ENCODE results near the gene ZBTB44.
"Not testable (repeated sequence)": the region's sequence is repeated elsewhere in the genome, so short reads cannot be mapped to it uniquely, and the experiment has no call there.

ZBTB44 gene

DNA sequence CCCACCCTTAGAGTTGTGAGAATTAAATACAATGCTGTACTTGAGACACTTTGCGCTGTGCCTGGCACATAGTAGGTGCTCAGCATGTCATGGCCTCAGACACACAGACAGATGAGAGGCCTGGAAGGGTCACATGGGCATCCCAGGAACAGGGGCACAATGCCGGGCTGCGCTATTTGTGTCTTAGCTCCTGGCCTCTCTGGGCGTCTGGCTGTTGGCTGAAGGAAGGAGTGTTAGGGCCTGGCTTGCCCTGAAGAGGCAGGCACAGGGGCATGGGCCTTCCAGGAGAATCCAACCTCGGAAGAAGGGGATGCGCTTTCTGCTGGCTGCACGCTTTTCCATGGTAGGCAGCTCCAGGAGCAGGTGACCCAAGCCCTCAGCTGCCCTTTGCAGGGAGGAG, 113.7 kb downstream of the ZBTB44 start:
- H3K4me1 ChIP-seq (ENCODE audit: control insufficient read depth, insufficient read depth, low read length), result no peaks in the 10 kb centered on the region
- no peaks in the 10 kb centered on the region for H3K9me3 ChIP-seq (ENCODE audit: control insufficient read depth, insufficient read depth, low read length)
- H3K4me3 ChIP-seq (ENCODE audit: low read depth, low read length), result no peak overlapping the region
- peaks cover 13% of the 10 kb centered on the region for H3K36me3 ChIP-seq (ENCODE audit: control insufficient read depth, insufficient read depth, low read length)
- no peak overlapping the region for H3K9ac ChIP-seq (ENCODE audit: low read depth, low read length)
- H3K27me3 ChIP-seq (ENCODE audit: control insufficient read depth, insufficient read depth, low read length), result no peaks in the 10 kb centered on the region

- Histone ChIP-seq H3K9me3 (ENCODE audit: control insufficient read depth, insufficient read depth, low read length) (no peaks in the 10 kb centered on the region), H3K36me3 (ENCODE audit: control insufficient read depth, insufficient read depth, low read length) (peaks cover 13% of the 10 kb centered on the region), H3K27me3 (ENCODE audit: control insufficient read depth, insufficient read depth, low read length) (no peaks in the 10 kb centered on the region), H3K4me3 (ENCODE audit: low read depth, low read length) (no peak overlapping the region), H3K9ac (ENCODE audit: low read depth, low read length) (no peak overlapping the region), H3K4me1 (ENCODE audit: control insufficient read depth, insufficient read depth, low read length) (no peaks in the 10 kb centered on the region)
Measured at GRCh38 chr11:130199792-130200191, 114.9 kb downstream of the ZBTB44 start.

- Histone ChIP-seq H3K9ac (ENCODE audit: low read depth, low read length) (no peak overlapping the region), H3K27me3 (ENCODE audit: control insufficient read depth, insufficient read depth, low read length) (no peaks in the 10 kb centered on the region), H3K4me3 (ENCODE audit: low read depth, low read length) (no peak overlapping the region), H3K36me3 (ENCODE audit: control insufficient read depth, insufficient read depth, low read length) (peaks cover 11% of the 10 kb centered on the region), H3K9me3 (ENCODE audit: control insufficient read depth, insufficient read depth, low read length) (no peaks in the 10 kb centered on the region), H3K4me1 (ENCODE audit: control insufficient read depth, insufficient read depth, low read length) (no peaks in the 10 kb centered on the region)
Measured at GRCh38 chr11:130198964-130199363, 115.8 kb downstream of the ZBTB44 start.

DNA sequence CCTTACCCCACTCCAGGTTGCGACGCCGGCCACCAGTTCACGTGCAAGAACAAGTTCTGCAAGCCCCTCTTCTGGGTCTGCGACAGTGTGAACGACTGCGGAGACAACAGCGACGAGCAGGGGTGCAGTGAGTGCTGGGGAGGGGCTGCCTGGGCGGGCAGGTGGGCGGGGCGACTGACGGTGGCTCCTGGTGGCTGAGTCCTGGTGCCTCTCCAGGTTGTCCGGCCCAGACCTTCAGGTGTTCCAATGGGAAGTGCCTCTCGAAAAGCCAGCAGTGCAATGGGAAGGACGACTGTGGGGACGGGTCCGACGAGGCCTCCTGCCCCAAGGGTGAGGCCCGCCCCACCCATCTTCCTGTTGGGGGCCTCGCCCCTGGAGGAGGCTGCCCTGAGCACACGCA, 116.4 kb downstream of the ZBTB44 start:
- Histone ChIP-seq H3K4me3 (ENCODE audit: low read depth, low read length) (no peak overlapping the region), H3K4me1 (ENCODE audit: control insufficient read depth, insufficient read depth, low read length) (no peaks in the 10 kb centered on the region), H3K27me3 (ENCODE audit: control insufficient read depth, insufficient read depth, low read length) (no peaks in the 10 kb centered on the region), H3K9ac (ENCODE audit: low read depth, low read length) (no peak overlapping the region), H3K9me3 (ENCODE audit: control insufficient read depth, insufficient read depth, low read length) (no peaks in the 10 kb centered on the region), H3K36me3 (ENCODE audit: control insufficient read depth, insufficient read depth, low read length) (peaks cover 9% of the 10 kb centered on the region)

DNA sequence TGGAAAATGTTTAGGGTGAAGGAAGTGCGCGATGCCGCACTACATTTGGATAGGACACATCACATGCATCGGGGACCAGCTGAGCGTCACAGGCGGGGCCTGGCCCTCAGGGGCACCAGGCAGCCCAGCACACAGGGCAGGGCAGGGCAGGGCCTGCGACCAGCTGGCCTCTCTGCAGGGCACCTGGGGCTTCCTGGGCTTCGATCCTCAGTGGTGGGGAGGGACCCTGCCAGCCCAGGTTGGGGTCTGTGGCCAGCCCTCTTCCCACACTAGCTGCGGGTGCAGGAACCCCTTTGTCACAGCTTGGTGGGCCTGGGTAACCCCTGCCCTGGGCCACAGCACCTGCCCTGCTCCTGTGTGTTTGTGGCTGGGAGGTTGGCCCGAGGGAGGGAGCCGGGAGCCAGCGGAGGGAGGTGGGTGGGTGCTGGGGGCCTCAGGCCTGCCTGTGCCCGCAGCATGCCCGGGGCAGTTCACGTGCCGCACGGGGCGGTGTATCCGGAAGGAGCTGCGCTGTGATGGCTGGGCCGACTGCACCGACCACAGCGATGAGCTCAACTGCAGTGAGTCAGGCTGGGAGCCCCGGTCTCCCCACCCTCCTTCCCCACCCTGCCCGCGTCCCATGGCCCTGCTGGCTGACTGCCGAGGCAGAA, 117.2 kb downstream of the ZBTB44 start:
- H3K36me3 ChIP-seq (ENCODE audit: control insufficient read depth, insufficient read depth, low read length), result peaks cover 9% of the 10 kb centered on the region
- no peaks in the 10 kb centered on the region for H3K4me1 ChIP-seq (ENCODE audit: control insufficient read depth, insufficient read depth, low read length)
- H3K27me3 ChIP-seq (ENCODE audit: control insufficient read depth, insufficient read depth, low read length), result no peaks in the 10 kb centered on the region
- no peak overlapping the region for H3K4me3 ChIP-seq (ENCODE audit: low read depth, low read length)
- no peak overlapping the region for H3K9ac ChIP-seq (ENCODE audit: low read depth, low read length)
- H3K9me3 ChIP-seq (ENCODE audit: control insufficient read depth, insufficient read depth, low read length), result no peaks in the 10 kb centered on the region

GRCh38 chr11:130194241-130195023, 120.3 kb downstream of the ZBTB44 start:
- peaks cover 5% of the 10 kb centered on the region for H3K36me3 ChIP-seq (ENCODE audit: control insufficient read depth, insufficient read depth, low read length)
- no peaks in the 10 kb centered on the region for H3K4me1 ChIP-seq (ENCODE audit: control insufficient read depth, insufficient read depth, low read length)
- no peak overlapping the region for H3K4me3 ChIP-seq (ENCODE audit: low read depth, low read length)
- no peaks in the 10 kb centered on the region for H3K9me3 ChIP-seq (ENCODE audit: control insufficient read depth, insufficient read depth, low read length)
- no peaks in the 10 kb centered on the region for H3K27me3 ChIP-seq (ENCODE audit: control insufficient read depth, insufficient read depth, low read length)
- no peak overlapping the region for H3K9ac ChIP-seq (ENCODE audit: low read depth, low read length)

DNA sequence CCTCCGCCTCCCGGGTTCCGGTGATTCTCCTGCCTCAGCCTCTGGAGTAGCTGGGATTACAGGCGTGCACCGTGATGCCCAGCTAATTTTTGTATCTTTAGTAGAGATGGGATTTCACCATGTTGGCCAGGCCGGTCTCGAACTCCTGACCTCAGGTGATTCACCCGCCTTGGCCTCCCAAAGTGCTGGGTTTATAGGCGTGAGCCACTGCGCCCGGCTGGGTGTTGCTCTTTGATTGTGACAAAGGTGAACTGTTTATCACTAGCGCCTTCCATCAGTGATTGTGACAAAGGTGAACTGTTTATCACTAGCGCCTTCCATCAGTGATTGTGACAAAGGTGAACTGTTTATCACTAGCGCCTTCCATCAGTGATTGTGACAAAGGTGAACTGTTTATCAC, 121.2 kb downstream of the ZBTB44 start:
- H3K4me1 ChIP-seq (ENCODE audit: control insufficient read depth, insufficient read depth, low read length); H3K36me3 ChIP-seq (ENCODE audit: control insufficient read depth, insufficient read depth, low read length); H3K9me3 ChIP-seq (ENCODE audit: control insufficient read depth, insufficient read depth, low read length); H3K4me3 ChIP-seq (ENCODE audit: low read depth, low read length); H3K9ac ChIP-seq (ENCODE audit: low read depth, low read length); H3K27me3 ChIP-seq (ENCODE audit: control insufficient read depth, insufficient read depth, low read length): not testable (repeated sequence)

- peaks cover 3% of the 10 kb centered on the region for H3K36me3 ChIP-seq (ENCODE audit: control insufficient read depth, insufficient read depth, low read length)
- H3K9ac ChIP-seq (ENCODE audit: low read depth, low read length), result no peak overlapping the region
- H3K4me3 ChIP-seq (ENCODE audit: low read depth, low read length), result no peak overlapping the region
- H3K27me3 ChIP-seq (ENCODE audit: control insufficient read depth, insufficient read depth, low read length), result no peaks in the 10 kb centered on the region
- H3K9me3 ChIP-seq (ENCODE audit: control insufficient read depth, insufficient read depth, low read length), result no peaks in the 10 kb centered on the region
- H3K4me1 ChIP-seq (ENCODE audit: control insufficient read depth, insufficient read depth, low read length), result no peaks in the 10 kb centered on the region
Measured at GRCh38 chr11:130192845-130193267, 121.9 kb downstream of the ZBTB44 start.

- H3K4me1 ChIP-seq (ENCODE audit: control insufficient read depth, insufficient read depth, low read length), result no peaks in the 10 kb centered on the region
Measured at GRCh38 chr11:130191896-130192295, 122.8 kb downstream of the ZBTB44 start.

GRCh38 chr11:130190371-130190881, 124.3 kb downstream of the ZBTB44 start:
- Histone ChIP-seq H3K27me3 (ENCODE audit: control insufficient read depth, insufficient read depth, low read length) (no peaks in the 10 kb centered on the region), H3K36me3 (ENCODE audit: control insufficient read depth, insufficient read depth, low read length) (peaks cover 3% of the 10 kb centered on the region), H3K9ac (ENCODE audit: low read depth, low read length) (no peak overlapping the region), H3K4me3 (ENCODE audit: low read depth, low read length) (no peak overlapping the region), H3K9me3 (ENCODE audit: control insufficient read depth, insufficient read depth, low read length) (no peaks in the 10 kb centered on the region), H3K4me1 (ENCODE audit: control insufficient read depth, insufficient read depth, low read length) (no peaks in the 10 kb centered on the region)

More at GRCh38 chr11:130191896-130192295, 122.8 kb downstream of the ZBTB44 start:
- Histone ChIP-seq H3K27me3 (ENCODE audit: control insufficient read depth, insufficient read depth, low read length) (no peaks in the 10 kb centered on the region), H3K4me3 (ENCODE audit: low read depth, low read length) (no peak overlapping the region), H3K9me3 (ENCODE audit: control insufficient read depth, insufficient read depth, low read length) (no peaks in the 10 kb centered on the region), H3K36me3 (ENCODE audit: control insufficient read depth, insufficient read depth, low read length) (peaks cover 3% of the 10 kb centered on the region), H3K9ac (ENCODE audit: low read depth, low read length) (no peak overlapping the region)

- Histone ChIP-seq H3K27me3 (ENCODE audit: control insufficient read depth, insufficient read depth, low read length) (no peaks in the 10 kb centered on the region), H3K36me3 (ENCODE audit: control insufficient read depth, insufficient read depth, low read length) (peaks cover 3% of the 10 kb centered on the region), H3K9me3 (ENCODE audit: control insufficient read depth, insufficient read depth, low read length) (no peaks in the 10 kb centered on the region), H3K4me3 (ENCODE audit: low read depth, low read length) (no peak overlapping the region), H3K4me1 (ENCODE audit: control insufficient read depth, insufficient read depth, low read length) (no peaks in the 10 kb centered on the region), H3K9ac (ENCODE audit: low read depth, low read length) (no peak overlapping the region)
Measured at GRCh38 chr11:130189492-130190210, 125.1 kb downstream of the ZBTB44 start.

All from iPS-15b (cell line).